GM12892 (cell line): ENCODE measurements around the gene PRPSAP1.

Source experiments
- POLR2A ChIP-seq: IDR thresholded peaks from 2 replicates; pipeline ENCODE4 v1.6.1; 2011; ENCODE audit warnings: low read depth, low read length, control low read depth
- POLR2AphosphoS5 ChIP-seq: IDR thresholded peaks from 2 replicates; pipeline ENCODE4 v1.6.1; 2011; ENCODE audit warnings: low read depth, low read length, control low read depth
- TAF1 ChIP-seq: IDR thresholded peaks from 2 replicates; pipeline ENCODE4 v1.6.1; 2011; ENCODE audit warnings: low read depth, mild to moderate bottlenecking, control low read depth, low read length, borderline replicate concordance

GRCh38 chr17:76354317-76354729, 607 bp upstream of the PRPSAP1 start:
- TF ChIP-seq POLR2AphosphoS5, result no peak
- no peak for TF ChIP-seq POLR2A
- no peak for TF ChIP-seq TAF1
